Natural killer cell (primary cell): Measurements from ENCODE around the gene PTPRJ. TPM values are rescaled to one million over a fixed set of nuclear protein-coding genes. Genes with fewer than 3 reads are reported as not detected.
A peak's percentile ranks its signal among the peaks of the same experiment; 100 is the strongest.

ENCODE experiments used
- ATAC-seq, 3 donors: fragments of 150-1000 bp in 2 of 3; fragments of 200-7000 bp in 1 of 3; cut with Tn5 transposase; 1 replicate in 1 of 3; 2 replicates in 2 of 3; pipeline ENCODE4 v1.10.0; 2021; ENCODE audit warnings: mild to moderate bottlenecking in 2 of 3, moderate library complexity in 2 of 3
- DNase-seq, 2 donors: peaks; one replicate each; pipeline versions ENCODE4 v3.0.0 to v3.0.0-alpha.2; 2013 to 2021; ENCODE audit warnings: mixed read lengths in 1 of 2
- H3K27ac ChIP-seq: one replicate; pipeline ENCODE4 v1.5.1; 2013; ENCODE audit warnings: mild to moderate bottlenecking, low read length
- H3K27me3 ChIP-seq: one replicate; pipeline ENCODE4 v1.6.1; 2013; ENCODE audit warnings: low read length; ENCODE audit not compliant: control insufficient read depth, insufficient read depth
- H3K36me3 ChIP-seq: one replicate; pipeline ENCODE4 v1.6.1; 2013; ENCODE audit warnings: low read length; ENCODE audit not compliant: control insufficient read depth, insufficient read depth
- H3K4me1 ChIP-seq: one replicate; pipeline ENCODE4 v1.6.1; 2013; ENCODE audit warnings: low read length; ENCODE audit not compliant: control insufficient read depth, insufficient read depth
- H3K4me3 ChIP-seq: one replicate; pipeline ENCODE4 v1.5.1; 2013; ENCODE audit warnings: low read length
- H3K9me3 ChIP-seq: one replicate; pipeline ENCODE4 v1.6.1; 2013; ENCODE audit warnings: low read length; ENCODE audit not compliant: control insufficient read depth, insufficient read depth
- H3K27ac Mint-ChIP-seq, 2 donors: one replicate each; pipeline ENCODE4 v1.8.0; 2022; ENCODE audit warnings: mild to moderate bottlenecking in 2 of 2, mixed read lengths in 2 of 2, moderate library complexity in 1 of 2
- H3K27me3 Mint-ChIP-seq, 2 donors: one replicate each; pipeline ENCODE4 v1.8.0; 2022; ENCODE audit warnings: low read depth in 2 of 2, mixed read lengths in 2 of 2
- H3K36me3 Mint-ChIP-seq: one replicate; pipeline ENCODE4 v1.8.0; 2022; ENCODE audit warnings: mixed read lengths
- H3K4me1 Mint-ChIP-seq, 2 donors: one replicate each; pipeline ENCODE4 v1.8.0; 2022; ENCODE audit warnings: mixed read lengths in 2 of 2
- H3K4me3 Mint-ChIP-seq: one replicate; pipeline ENCODE4 v1.8.0; 2022; ENCODE audit warnings: mild to moderate bottlenecking, moderate library complexity, mixed read lengths
- H3K9me3 Mint-ChIP-seq, 2 donors: one replicate each; pipeline ENCODE4 v1.8.0; 2022; ENCODE audit warnings: mixed read lengths in 2 of 2
- CTCF ChIP-seq: fragments of 200-600 bp; IDR thresholded peaks from one replicate; pipeline ENCODE4 v1.8.0; 2022; ENCODE audit warnings: antibody characterized with exemption
- WGBS: methylation state at CpG from one replicate; pipeline ENCODE4 v1.1.7; 2013; ENCODE audit warnings: missing lambda C conversion rate; ENCODE audit not compliant: insufficient coverage; 5-methylcytosine and 5-hydroxymethylcytosine counted together
- intact Hi-C: fragments of 100-400 bp; cut with micrococcal nuclease; formaldehyde crosslinking; loops from one replicate; pipeline ENCODE4 v1.14.2; 2022
- total RNA-seq, 4 donors: library from RNA; stranded (reverse); fragments of 120-200 nt in 1 of 4; gene quantifications; one replicate each; pipeline versions ENCODE4 v1.2.3 to v1.2.4, GENCODE V29; 2013 to 2022

Gene PTPRJ
- total RNA-seq, 3 donors from 2014 or later (not counting 1 experiment from before 2014, with no cell fraction given): 110 to 127 (median 111) TPM

GRCh38 chr11:47986219-47986618 is 5.9 kb downstream of the PTPRJ start:
- no peak overlapping the region for H3K4me3 ChIP-seq
- Mint-ChIP-seq H3K27me3 (no peaks in the 10 kb centered on the region), H3K9me3 (no peaks in the 10 kb centered on the region), H3K4me1 (peaks cover 62 to 66% of the 10 kb centered on the region in 2 donors), H3K27ac (peak overlapping the region; percentile 69 to 85), H3K4me3 (no peak overlapping the region), H3K36me3 (no peaks in the 10 kb centered on the region)
- intact Hi-C loops: no loop called here
- no peak overlapping the region for H3K27ac ChIP-seq
- H3K27me3 ChIP-seq: no peaks in the 10 kb centered on the region
- DNase-seq (no peak), ATAC-seq (no peak)
- WGBS: 96% methylated on average over 5 of the region's 5 CpGs
- peaks cover 50% of the 10 kb centered on the region for H3K4me1 ChIP-seq
- peaks cover 3% of the 10 kb centered on the region for H3K36me3 ChIP-seq
- TF ChIP-seq CTCF: no peak
- no peaks in the 10 kb centered on the region for H3K9me3 ChIP-seq

GRCh38 chr11:47986742-47987141 is 6.4 kb downstream of the PTPRJ start:
- ATAC-seq (no peak), DNase-seq (no peak)
- Mint-ChIP-seq H3K4me3 (no peak overlapping the region), H3K27me3 (no peaks in the 10 kb centered on the region), H3K27ac (peak overlapping the region; percentile 69 to 85), H3K4me1 (peaks cover 66 to 68% of the 10 kb centered on the region in 2 donors), H3K9me3 (no peaks in the 10 kb centered on the region), H3K36me3 (no peaks in the 10 kb centered on the region)
- WGBS: 100% methylated on average over 1 of the region's 1 CpG
- Histone ChIP-seq H3K4me1 (peaks cover 50% of the 10 kb centered on the region), H3K9me3 (no peaks in the 10 kb centered on the region), H3K4me3 (no peak overlapping the region), H3K36me3 (peaks cover 3% of the 10 kb centered on the region), H3K27ac (no peak overlapping the region), H3K27me3 (no peaks in the 10 kb centered on the region)
- intact Hi-C loops: no loop called here
- no peak for TF ChIP-seq CTCF

GRCh38 chr11:47987310-47987709 is 7.0 kb downstream of the PTPRJ start:
- TF ChIP-seq CTCF: no peak
- Mint-ChIP-seq H3K27me3 (no peaks in the 10 kb centered on the region), H3K9me3 (no peaks in the 10 kb centered on the region), H3K4me1 (peaks cover 62 to 67% of the 10 kb centered on the region in 2 donors), H3K4me3 (peak overlapping the region; percentile 2), H3K27ac (peak overlapping the region; percentile 69 to 85), H3K36me3 (no peaks in the 10 kb centered on the region)
- Histone ChIP-seq H3K27me3 (no peaks in the 10 kb centered on the region), H3K36me3 (peaks cover 3% of the 10 kb centered on the region), H3K27ac (peak overlapping the region; percentile 19), H3K9me3 (no peaks in the 10 kb centered on the region), H3K4me1 (peaks cover 44% of the 10 kb centered on the region), H3K4me3 (no peak overlapping the region)
- ATAC-seq (peak in 2 of 3 donors; percentile 28 to 35), DNase-seq (no peak)
- intact Hi-C loops: no loop called here
- WGBS: 72% methylated on average over 2 of the region's 2 CpGs

GRCh38 chr11:47987781-47988180 is 7.4 kb downstream of the PTPRJ start:
- Histone ChIP-seq H3K9me3 (no peaks in the 10 kb centered on the region), H3K36me3 (peaks cover 3% of the 10 kb centered on the region), H3K4me3 (no peak overlapping the region), H3K4me1 (peaks cover 44% of the 10 kb centered on the region), H3K27ac (peak overlapping the region; percentile 19), H3K27me3 (no peaks in the 10 kb centered on the region)
- Mint-ChIP-seq H3K27me3 (no peaks in the 10 kb centered on the region), H3K9me3 (no peaks in the 10 kb centered on the region), H3K36me3 (no peaks in the 10 kb centered on the region), H3K27ac (peak overlapping the region; percentile 69 to 85), H3K4me3 (no peak overlapping the region), H3K4me1 (peaks cover 62 to 68% of the 10 kb centered on the region in 2 donors)
- intact Hi-C loops: no loop called here
- no peak for ATAC-seq
- no peak for DNase-seq
- 51% methylated on average over 4 of the region's 6 CpGs for WGBS
- no peak for TF ChIP-seq CTCF
